ENCODE measurements around the gene CD1C.
"Not testable (repeated sequence)": the region's sequence is repeated elsewhere in the genome, so short reads cannot be mapped to it uniquely, and the experiment has no call there.

The CD1C gene

GRCh38 chr1:158329300-158329699, 39.6 kb downstream of the CD1C start:
- DNase-seq (ENCODE audit: low read depth): no peak

GRCh38 chr1:158329733-158330132, 40.0 kb downstream of the CD1C start:
- no peak for DNase-seq (ENCODE audit: low read depth)

DNA sequence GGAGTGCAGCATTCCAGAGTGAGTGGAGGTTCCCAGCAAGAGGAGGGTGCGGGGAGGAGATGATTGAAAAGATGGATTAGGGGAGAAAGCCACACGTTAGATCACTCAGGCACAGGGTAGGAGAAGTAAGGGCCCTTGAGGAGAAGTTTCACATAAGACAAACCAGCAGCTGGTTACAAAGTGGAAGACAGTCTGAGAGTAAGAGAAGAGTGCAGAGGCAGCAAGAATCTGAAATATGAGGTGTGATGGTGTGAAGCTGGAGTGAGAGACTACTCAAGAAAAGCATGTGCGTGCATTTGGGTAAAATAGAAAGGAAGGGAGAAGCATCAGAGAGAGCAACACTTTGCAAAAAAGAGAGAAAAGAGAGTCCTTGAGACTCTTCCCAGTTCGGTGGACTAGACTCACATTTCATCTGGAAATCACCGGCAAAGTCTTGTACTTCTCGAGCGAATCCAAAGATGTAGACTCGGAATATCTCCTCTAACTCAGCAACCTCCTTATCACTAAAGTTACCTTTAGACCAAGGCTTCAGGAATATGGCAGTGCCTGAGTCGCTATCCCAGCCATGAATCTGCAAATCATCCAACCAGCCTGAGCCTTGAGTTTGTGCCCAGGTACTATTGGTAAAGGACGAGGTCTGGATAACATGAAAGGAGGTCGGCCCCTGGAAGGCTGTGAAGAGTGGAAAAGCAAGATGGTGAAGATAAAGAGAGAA, 40.8 kb downstream of the CD1C start:
- no peak for DNase-seq (ENCODE audit: low read depth)

- no peak for DNase-seq (ENCODE audit: low read depth)
These were observed 41.3 kb downstream of the CD1C start for GRCh38 chr1:158331106-158331425.

GRCh38 chr1:158331481-158332150, 41.9 kb downstream of the CD1C start, which contains the start of gene CD1B:
CD1B (minus strand) TSS chr1:158331531; CDS start chr1:158331423, 108 bp downstream.
- no peak for DNase-seq (ENCODE audit: low read depth)

- no peak for DNase-seq (ENCODE audit: low read depth)
These were observed 43.9 kb downstream of the CD1C start for GRCh38 chr1:158333405-158334155.

DNA sequence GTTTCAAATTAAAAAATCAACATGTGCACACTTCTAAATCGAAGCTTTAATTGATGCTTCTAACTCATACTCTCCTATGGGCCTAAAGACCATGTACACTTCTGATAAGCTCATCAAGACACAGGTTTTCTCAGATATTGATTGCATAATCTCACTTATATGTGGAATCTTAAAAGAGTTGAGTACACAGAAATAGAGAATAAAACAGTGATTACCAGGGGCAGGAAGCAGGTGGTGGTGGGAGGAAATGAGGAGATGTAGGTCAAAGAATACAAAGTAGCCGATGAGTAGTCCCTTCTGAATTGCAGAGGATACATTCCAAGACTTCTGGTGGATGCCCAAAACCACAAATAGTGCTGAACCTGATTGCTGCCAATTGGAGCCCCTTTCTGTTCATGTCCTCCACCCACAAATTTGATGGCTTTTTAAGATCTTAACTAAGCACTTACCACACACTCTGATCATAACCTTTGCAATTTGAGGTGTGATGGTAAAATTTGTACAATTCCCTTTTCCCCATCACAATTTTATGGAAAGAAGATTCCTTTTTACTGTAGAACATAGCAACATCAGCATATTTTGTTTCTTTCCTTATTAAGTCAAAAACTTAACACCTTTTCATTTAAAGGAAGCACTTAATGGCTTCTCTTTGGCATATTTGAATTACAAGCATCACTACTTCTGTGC, 44.9 kb downstream of the CD1C start:
- no peak for DNase-seq (ENCODE audit: low read depth)

DNA sequence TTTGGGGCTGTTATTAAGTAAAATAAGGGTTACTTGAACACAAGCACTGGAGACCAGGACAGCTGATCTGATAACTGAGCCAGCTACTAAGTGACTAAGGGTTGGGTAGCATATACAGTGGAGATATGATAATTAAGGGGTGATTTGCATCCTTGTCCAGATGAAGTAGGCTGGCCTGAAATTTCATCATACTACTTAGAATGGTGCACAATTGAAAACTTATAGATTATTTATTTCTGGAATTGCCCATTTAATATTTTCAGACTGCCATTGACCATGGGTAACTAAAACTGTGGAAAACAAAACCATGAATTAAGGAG, 45.5 kb downstream of the CD1C start:
- DNase-seq (ENCODE audit: low read depth): no peak

DNA sequence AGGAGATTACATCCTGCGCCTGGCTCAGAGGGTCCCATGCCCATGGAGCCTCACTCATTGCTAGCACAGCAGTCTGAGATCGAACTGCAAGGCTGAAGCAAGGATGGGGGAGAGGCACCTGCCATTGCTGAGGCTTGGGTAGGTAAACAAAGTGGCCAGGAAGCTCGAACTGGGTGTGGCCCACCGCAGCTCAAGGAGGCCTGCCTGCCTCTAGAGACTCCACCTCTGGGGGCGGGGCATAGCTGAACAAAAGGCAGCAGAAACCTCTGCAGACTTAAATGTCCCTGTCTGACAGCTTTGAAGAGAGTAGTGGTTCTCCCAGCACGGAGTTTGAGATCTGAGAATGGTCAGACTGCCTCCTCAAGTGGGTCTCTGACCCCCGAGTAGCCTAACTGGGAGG, 46.7 kb downstream of the CD1C start:
- not testable (repeated sequence) for DNase-seq (ENCODE audit: low read depth)

Data from GM04503 (cell line).